ENCODE measurements around the gene IGSF6. TPM values are rescaled to one million over a fixed set of nuclear protein-coding genes. Genes with fewer than 3 reads are reported as not detected.

The IGSF6 gene
- total and polyA plus RNA-seq, 2 of the 13 experiments (the other 11 are each of a cell fraction or from before 2014, with no cell fraction given) = not detected

DNA sequence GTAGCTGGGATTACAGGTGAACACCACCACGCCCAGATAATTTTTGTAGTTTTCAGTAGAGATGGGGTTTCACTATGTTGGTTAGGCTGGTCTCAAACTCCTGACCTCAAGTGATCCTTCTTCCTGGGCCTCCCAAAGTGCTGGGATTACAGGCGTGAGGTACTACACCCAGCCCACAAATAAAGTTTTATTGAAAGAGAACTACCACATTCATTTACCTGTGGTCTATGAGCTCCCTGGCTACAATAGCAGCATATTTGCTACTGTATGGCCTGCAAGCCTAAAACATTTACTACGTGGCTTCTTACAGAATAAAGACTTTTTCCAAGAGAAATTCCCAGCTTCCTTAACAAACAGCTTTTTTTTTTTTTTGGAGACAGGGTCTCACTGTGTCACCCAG is 49.6 kb downstream of the IGSF6 start (continued):
- TF ChIP-seq MAFG (CRISPR knock-in tag; IDR thresholded peaks at IDR 0.05) (no peak), NPAS2 (CRISPR knock-in tag; IDR thresholded peaks at IDR 0.05; ENCODE audit: borderline replicate concordance) (no peak)

DNA sequence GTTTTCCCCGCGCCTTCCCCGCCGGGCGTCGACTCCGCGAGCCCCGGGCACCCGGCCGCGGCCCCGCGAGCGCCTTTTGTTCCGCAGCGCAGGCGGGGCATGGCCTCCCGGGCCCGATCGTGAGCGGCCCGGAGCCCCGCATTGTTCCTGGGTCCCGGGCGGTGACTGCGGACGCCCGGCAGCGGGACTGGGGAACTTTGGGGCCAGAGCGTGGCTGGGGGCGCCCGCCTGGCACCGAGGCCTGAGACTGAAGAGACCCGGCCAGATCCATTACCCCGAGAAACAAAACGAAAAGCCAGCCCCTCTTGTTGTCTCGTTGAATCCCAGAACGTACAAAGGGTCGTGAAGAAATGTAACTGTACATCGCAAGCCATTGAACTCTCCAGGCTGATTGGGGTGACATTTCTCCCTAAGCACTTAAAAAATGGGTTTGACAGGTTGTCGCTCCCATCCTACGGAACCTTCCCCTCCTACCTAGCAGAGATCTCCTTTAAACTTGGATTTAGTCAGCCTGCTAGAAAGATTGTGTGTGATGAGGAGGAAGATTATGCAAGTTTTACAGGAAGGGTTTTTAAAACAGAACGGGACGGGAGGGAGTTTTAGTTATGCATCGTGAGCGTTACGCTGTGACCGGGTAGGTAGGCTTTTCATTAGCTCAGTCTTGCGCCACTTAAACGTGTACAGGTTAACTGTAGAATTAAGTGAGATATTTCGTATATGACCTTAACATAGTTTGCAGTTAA is 52.2 kb downstream of the IGSF6 start:
- H3K4me3 ChIP-seq (replicated peaks in 1 of 3; ENCODE audit: insufficient read depth in 1 of 3, low read depth in 2 of 3, low read length in 3 of 3) = peak overlapping the region; percentile 79 to 99 (median 95)
- H3K9me3 ChIP-seq (ENCODE audit: low read length) = no peaks in the 10 kb centered on the region
- under 1% methylated on average over 37 of the region's 52 CpGs for WGBS (ENCODE audit: low lambda C conversion rate)
- ATAC-seq (peak; percentile 7; the same call in 2 of the 3 replicates), FAIRE-seq (peak; percentile 62), DNase-seq (ENCODE audit: low spot score) (peak; percentile 63)
- H3K36me3 ChIP-seq (replicated peaks in 1 of 2; ENCODE audit: control insufficient read depth in 1 of 2, insufficient read depth in 2 of 2, low read length in 2 of 2) = no peaks in the 10 kb centered on the region
- H3K4me1 ChIP-seq (ENCODE audit: insufficient read depth, low read length) = peaks cover 70% of the 10 kb centered on the region
- peaks cover 25% of the 10 kb centered on the region for H4K20me1 ChIP-seq (ENCODE audit: insufficient read depth, low read length)
- TSS peak; percentile 58 for BruUV-seq (replicated peaks)
- H2AFZ ChIP-seq (ENCODE audit: low read length) = peak overlapping the region; percentile 29
- H3K27me3 ChIP-seq (ENCODE audit: control insufficient read depth in 1 of 2, insufficient read depth in 2 of 2, low read length in 2 of 2) = peaks cover 0 to 3% of the 10 kb centered on the region in 2 experiments; a peak in 1 of 5 replicates
- intact Hi-C loops (cut with micrococcal nuclease; ENCODE audit: unreplicated experiment) (loop anchor here (1.0 kb wide), 1 partner anchor 38 kb away; no protein-coding TSS in a partner anchor), in situ Hi-C loops (cut with HindIII; ENCODE audit: extremely low pct_ligation_motif_present, low pct_unique_long_range_greater_than_20kb) (loop anchor here (5.0 to 10.0 kb wide), 2 partner anchors 37 to 75 kb away; no protein-coding TSS in a partner anchor)
- peaks cover 52% of the 10 kb centered on the region for H3K79me2 ChIP-seq (ENCODE audit: insufficient read depth, low read length)
- peak overlapping the region; percentile 87 for H3K4me2 ChIP-seq (ENCODE audit: low read depth, low read length)
- ChIA-PET POLR2A (interaction anchor here (0.6 to 1.0 kb wide), 3 partner anchors 8 to 38 kb away, joined by 3 to 4 read pairs (median 3); no protein-coding TSS in a partner anchor), CTCF (ENCODE audit: low intra/inter-chr PET ratio, low total read pairs) (no interaction called here)
- H3K27ac ChIP-seq (ENCODE audit: extremely low read length, insufficient read depth, low read length) = peak overlapping the region; percentile 92
- H3K9ac ChIP-seq (ENCODE audit: insufficient read depth, low read depth, low read length) = peak overlapping the region; percentile 90
- TF ChIP-seq NONO (IDR thresholded peaks at IDR 0.05) (no peak), NONO (CRISPR knock-in tag; conservative IDR thresholded peaks at IDR 0.05) (no peak), FOXA1 (IDR thresholded peaks at IDR 0.05) (no peak), FOXA1 (CRISPR knock-in tag; IDR thresholded peaks at IDR 0.05) (no peak), SRF (IDR thresholded peaks at IDR 0.05; ENCODE audit: low read depth, low read length) (no peak), IRF1 (CRISPR knock-in tag; IDR thresholded peaks at IDR 0.05; ENCODE audit: low read depth) (no peak), POLR2AphosphoS5 (IDR thresholded peaks at IDR 0.05; ENCODE audit: low read depth, low read length) (0 out of 2 replicates have a peak, but pooled peaks have one; percentile 1), SATB2 (CRISPR knock-in tag; IDR thresholded peaks at IDR 0.05) (no peak), ZNF703 (CRISPR knock-in tag; IDR thresholded peaks at IDR 0.05; ENCODE audit: borderline replicate concordance) (no peak), ZNF510 (CRISPR knock-in tag; IDR thresholded peaks at IDR 0.05; ENCODE audit: low read depth) (peak; percentile 83; the same call in 1 of the 2 replicates), KLF6 (CRISPR knock-in tag; IDR thresholded peaks at IDR 0.05) (0 out of 2 replicates have a peak, but pooled peaks have one; percentile 29), ZNF766 (CRISPR knock-in tag; IDR thresholded peaks at IDR 0.05; ENCODE audit: borderline replicate concordance) (no peak), MYNN (CRISPR knock-in tag; IDR thresholded peaks at IDR 0.05; ENCODE audit: low read depth) (peak; percentile 64; the same call in 1 of the 2 replicates), YEATS4 (CRISPR knock-in tag; IDR thresholded peaks at IDR 0.05; ENCODE audit: borderline replicate concordance) (no peak), ELF1 (CRISPR knock-in tag; IDR thresholded peaks at IDR 0.05) (0 out of 2 replicates have a peak, but pooled peaks have one; percentile 18)
- TF ChIP-seq, protein P1, sequence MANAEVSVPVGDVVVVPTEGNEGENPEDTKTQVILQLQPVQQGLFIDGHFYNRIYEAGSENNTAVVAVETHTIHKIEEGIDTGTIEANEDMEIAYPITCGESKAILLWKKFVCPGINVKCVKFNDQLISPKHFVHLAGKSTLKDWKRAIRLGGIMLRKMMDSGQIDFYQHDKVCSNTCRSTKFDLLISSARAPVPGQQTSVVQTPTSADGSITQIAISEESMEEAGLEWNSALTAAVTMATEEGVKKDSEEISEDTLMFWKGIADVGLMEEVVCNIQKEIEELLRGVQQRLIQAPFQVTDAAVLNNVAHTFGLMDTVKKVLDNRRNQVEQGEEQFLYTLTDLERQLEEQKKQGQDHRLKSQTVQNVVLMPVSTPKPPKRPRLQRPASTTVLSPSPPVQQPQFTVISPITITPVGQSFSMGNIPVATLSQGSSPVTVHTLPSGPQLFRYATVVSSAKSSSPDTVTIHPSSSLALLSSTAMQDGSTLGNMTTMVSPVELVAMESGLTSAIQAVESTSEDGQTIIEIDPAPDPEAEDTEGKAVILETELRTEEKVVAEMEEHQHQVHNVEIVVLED (CRISPR knock-in tag; IDR thresholded peaks at IDR 0.05; ENCODE audit: borderline replicate concordance) = peak; percentile 55; the same call in 1 of the 2 replicates
- TF ChIP-seq, protein P2, sequence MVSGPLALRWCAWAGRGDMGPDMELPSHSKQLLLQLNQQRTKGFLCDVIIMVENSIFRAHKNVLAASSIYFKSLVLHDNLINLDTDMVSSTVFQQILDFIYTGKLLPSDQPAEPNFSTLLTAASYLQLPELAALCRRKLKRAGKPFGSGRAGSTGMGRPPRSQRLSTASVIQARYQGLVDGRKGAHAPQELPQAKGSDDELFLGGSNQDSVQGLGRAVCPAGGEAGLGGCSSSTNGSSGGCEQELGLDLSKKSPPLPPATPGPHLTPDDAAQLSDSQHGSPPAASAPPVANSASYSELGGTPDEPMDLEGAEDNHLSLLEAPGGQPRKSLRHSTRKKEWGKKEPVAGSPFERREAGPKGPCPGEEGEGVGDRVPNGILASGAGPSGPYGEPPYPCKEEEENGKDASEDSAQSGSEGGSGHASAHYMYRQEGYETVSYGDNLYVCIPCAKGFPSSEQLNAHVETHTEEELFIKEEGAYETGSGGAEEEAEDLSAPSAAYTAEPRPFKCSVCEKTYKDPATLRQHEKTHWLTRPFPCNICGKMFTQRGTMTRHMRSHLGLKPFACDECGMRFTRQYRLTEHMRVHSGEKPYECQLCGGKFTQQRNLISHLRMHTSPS (CRISPR knock-in tag; IDR thresholded peaks at IDR 0.05; ENCODE audit: low read depth) = no peak
